AG10803 (cell line): ENCODE data around the gene ENAH.

Experiments used
- DNase-seq: peaks from one replicate; pipeline ENCODE4 v3.0.0; 2010; ENCODE audit warnings: low read depth
- H3K4me3 ChIP-seq: 2 replicates; pipeline ENCODE4 v1.5.1; 2011; ENCODE audit warnings: mild to moderate bottlenecking, low read length, control low read depth
- TF ChIP-seq, protein P1 (sequence below): conservative IDR thresholded peaks from 2 replicates; pipeline ENCODE4 v1.5.1; 2011; ENCODE audit warnings: mild to moderate bottlenecking, low read length, control low read depth, inconsistent platforms

Gene ENAH

DNA sequence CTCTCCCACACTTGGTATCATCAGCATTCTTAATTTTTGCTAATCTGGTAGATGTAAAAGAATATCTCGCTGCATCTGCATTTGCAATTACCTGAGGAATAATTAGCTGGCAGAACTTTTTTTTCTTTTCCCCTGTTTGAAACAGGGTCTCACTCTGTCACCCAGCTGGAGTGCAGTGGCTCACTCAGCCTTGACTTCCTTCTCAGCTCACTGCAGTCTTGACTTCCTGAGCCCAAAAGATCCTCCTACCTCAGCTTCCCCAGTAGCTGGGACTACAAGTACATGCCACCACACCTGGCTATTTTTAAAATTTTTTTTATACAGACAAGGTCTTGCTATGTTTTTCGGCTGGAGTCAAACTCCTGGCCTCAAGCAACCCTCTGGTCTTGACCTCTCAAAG lies 35.4 kb upstream of the ENAH start:
- no peak overlapping the region for H3K4me3 ChIP-seq
- TF ChIP-seq, protein P1, sequence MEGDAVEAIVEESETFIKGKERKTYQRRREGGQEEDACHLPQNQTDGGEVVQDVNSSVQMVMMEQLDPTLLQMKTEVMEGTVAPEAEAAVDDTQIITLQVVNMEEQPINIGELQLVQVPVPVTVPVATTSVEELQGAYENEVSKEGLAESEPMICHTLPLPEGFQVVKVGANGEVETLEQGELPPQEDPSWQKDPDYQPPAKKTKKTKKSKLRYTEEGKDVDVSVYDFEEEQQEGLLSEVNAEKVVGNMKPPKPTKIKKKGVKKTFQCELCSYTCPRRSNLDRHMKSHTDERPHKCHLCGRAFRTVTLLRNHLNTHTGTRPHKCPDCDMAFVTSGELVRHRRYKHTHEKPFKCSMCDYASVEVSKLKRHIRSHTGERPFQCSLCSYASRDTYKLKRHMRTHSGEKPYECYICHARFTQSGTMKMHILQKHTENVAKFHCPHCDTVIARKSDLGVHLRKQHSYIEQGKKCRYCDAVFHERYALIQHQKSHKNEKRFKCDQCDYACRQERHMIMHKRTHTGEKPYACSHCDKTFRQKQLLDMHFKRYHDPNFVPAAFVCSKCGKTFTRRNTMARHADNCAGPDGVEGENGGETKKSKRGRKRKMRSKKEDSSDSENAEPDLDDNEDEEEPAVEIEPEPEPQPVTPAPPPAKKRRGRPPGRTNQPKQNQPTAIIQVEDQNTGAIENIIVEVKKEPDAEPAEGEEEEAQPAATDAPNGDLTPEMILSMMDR = no peak
- DNase-seq = no peak

DNA sequence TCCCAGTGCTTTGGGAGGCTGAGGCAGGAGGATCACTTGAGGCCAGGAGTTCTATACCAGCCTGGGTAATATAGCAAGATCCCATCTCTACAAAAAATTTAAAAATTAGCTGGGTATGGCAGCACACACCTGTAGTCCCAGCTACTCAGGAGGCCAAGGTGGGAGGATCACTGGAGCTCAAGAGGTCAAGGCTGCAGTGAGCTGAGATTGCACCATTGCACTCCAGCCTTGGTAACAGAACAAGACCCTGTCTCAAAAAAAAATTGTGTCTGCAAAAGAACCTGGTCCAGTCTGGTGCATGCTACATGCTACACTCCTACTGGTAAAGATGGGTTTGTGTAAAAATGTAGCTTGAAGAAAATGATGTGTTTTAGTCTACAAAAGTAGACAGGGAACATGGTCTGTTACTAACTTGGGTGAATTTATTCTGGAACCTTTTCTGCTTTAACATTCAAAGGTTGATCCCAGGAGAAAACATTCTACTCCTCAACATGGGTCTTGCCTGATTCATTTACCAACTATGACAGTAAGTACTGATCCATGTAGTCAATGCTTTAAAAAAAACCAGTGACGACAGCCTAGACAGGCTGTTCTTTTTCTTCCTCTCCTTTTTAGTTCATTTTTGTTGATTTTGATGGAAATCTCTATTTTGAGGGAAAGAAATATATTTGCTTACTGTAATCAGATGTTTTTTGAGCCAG lies 32.7 kb upstream of the ENAH start:
- TF ChIP-seq, protein P1 = no peak
- no peak for DNase-seq

DNA sequence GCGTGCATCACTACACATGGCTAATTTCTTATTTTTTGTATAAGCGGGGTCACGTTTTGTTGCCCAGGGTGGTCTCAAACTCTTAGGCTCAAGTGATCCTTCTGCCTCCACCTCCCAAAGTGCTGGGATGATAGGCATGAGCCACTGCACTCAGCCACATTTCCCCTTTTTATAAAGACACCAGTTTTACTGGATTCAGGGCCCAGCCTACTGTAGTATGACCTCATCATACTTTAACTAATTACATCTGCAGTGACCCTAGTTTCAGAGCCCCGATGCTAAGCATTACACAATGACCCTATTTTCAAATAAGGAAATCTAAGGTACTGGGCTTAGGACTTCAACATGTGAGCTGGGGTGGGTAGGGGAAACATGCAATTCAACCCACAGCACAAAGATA lies 31.8 kb upstream of the ENAH start:
- TF ChIP-seq, protein P1 = no peak
- H3K4me3 ChIP-seq = no peak overlapping the region
- DNase-seq = no peak

More for the DNA sequence above, 32.7 kb upstream of the ENAH start:
- no peak overlapping the region for H3K4me3 ChIP-seq

DNA sequence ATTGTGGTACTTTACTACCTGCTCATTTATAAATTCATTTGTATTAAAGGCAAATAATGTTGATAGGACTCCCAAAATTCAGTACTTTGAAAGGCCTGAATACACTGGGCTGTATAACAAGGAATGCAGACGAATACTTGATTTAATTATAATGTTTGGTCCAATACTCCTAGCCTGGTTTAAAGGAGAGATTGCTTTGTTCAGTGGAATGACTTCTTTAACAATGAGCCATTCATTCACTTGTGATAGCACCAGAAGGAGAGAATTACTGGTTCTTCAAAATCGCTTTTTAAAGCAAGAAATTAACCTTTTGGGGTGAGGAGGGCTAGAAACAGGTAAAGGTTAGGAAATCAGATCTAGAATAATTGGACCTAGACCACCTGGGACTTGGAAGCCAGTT lies 28.3 kb upstream of the ENAH start:
- no peak for DNase-seq
- TF ChIP-seq, protein P1 = no peak
- no peak overlapping the region for H3K4me3 ChIP-seq

DNA sequence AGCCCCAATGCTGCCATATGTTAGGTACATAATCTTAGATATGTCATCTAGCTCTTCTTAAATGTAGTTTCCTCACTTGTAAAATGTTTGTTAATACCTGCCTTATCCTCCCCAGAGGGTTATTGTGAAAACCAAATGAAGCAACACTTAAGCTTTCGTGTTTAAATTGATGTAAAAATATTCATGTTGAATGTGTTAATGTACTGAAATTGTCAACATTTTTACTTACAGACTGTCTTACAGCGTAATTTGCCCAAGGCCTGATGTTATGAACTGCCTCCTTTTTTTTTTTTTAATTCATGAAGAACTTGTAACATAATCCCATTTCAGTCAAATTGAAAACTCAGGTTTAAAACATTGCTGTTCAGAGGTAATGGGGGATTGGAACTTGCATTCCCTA lies 25.6 kb upstream of the ENAH start:
- H3K4me3 ChIP-seq = no peak overlapping the region
- TF ChIP-seq, protein P1 = no peak
- DNase-seq = no peak

DNA sequence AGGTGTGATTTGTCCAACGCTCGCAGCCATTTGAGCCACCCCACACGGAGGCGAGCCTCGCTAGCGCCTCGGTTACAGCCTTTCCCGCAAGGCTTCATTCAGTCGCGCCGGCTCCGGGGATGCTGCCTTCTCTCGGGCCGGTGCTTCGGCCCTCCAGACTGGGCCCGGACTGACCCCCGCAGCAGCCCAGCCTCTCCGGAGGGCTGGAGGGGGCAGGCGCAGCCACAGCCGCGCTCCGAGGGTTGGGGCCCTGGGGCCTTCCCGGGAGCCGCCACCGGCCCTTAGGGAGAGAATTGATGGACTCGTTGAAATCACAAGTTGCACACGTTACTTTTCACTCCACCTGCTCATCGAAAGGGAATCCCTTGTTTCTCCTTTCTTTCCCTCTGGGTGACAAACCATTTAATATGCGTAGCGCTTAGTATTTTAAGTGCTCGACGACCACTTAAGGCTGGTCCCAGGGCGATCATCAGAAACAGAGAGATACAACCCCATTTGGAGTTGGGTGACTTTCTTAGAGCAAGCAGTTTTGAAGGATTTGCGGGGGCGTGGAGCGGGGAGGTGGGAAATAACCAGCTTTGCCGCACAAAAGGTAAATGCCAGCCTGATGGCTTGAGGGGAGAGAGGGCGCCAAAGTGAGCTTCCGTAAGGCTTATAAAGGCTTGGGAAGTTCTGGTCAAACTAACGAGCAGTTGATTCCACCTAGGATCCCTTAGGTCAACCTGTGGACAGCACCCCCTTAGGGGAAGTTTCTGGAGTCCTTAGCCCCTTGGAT lies 24.6 kb upstream of the ENAH start:
- TF ChIP-seq, protein P1 = no peak
- DNase-seq = no peak
- no peak overlapping the region for H3K4me3 ChIP-seq

DNA sequence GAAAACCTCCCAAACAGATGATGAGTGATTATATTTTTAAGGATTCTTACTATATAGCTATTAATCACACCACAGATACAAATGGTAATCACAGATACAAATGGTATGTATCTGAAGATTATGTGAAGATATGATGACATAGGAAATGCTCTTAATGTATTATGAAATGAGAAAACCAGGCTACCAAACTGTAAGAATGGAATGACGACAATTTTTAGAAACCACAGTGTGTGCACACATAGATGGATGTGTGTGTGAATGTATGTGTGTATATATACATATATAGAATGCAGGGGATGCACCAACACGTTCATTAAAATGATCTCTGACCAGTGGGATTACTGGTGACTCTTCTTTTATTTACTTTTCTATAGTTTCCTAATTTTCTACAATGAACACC lies 21.5 kb upstream of the ENAH start:
- TF ChIP-seq, protein P1 = no peak
- DNase-seq = no peak
- H3K4me3 ChIP-seq = no peak overlapping the region
